GM12891 (cell line): ENCODE measurements around the gene NOXRED1.

Experiments used
- PAX5 ChIP-seq: IDR thresholded peaks from 2 replicates; pipeline ENCODE4 v1.6.1; 2011; ENCODE audit warnings: low read length, moderate library complexity, mild to moderate bottlenecking; ENCODE audit not compliant: insufficient read depth, severe bottlenecking
- POLR2A ChIP-seq: IDR thresholded peaks from 2 replicates; pipeline ENCODE4 v1.6.1; 2011; ENCODE audit warnings: low read depth, low read length, control low read depth
- POLR2AphosphoS5 ChIP-seq: IDR thresholded peaks from 2 replicates; pipeline ENCODE4 v1.6.1; 2011; ENCODE audit warnings: low read depth, low read length, control low read depth
- SPI1 ChIP-seq: IDR thresholded peaks from 2 replicates; pipeline ENCODE4 v1.6.1; 2011; ENCODE audit warnings: low read depth, low read length, control low read depth
- TAF1 ChIP-seq: IDR thresholded peaks from 2 replicates; pipeline ENCODE4 v1.6.1; 2011; ENCODE audit warnings: low read depth, low read length, control low read depth

DNA sequence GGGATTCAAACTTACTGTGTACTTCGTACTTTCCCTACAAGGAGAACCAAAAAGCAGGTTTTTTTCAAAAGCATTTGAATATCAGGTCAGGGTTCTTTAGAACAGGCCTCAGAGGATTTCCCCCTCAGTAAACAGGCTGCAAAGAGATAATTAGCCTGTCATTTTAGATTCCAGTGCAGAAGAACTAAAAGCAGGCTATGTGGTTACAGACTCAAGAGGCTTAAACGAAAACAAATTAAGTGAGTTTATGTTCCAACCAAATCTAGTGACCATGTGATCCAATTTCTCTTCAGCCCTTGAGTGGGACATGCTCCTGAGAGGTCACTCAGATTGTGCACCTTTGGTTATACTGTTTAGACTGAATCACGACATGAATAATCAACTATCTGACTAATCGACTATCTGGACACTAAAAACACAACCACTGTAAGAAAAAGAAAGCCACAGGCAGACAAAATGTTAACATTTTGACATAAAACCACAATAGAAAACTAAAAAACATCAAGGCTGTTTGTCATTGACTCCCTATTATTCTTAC is 51.0 kb downstream of the NOXRED1 start:
- TF ChIP-seq TAF1 (no peak), POLR2A (0 out of 2 replicates have a peak, but pooled peaks have one; percentile 33), POLR2AphosphoS5 (no peak), SPI1 (no peak), PAX5 (no peak)
